OCI-LY1 (cell line): ENCODE measurements around the gene JPH3.

Experiments used
- H2AFZ ChIP-seq: fragments of 200-600 bp; sonication (generic), shearing (Covaris generic); 2 replicates; pipeline ENCODE4 v1.6.0; 2014; ENCODE audit warnings: antibody characterized with exemption, mild to moderate bottlenecking, low read length
- H3F3A ChIP-seq: fragments of 200-600 bp; sonication (generic), shearing (Covaris generic); 2 replicates; pipeline ENCODE4 v1.6.0; 2014; ENCODE audit warnings: mild to moderate bottlenecking, antibody characterized with exemption, low read length, moderate library complexity; ENCODE audit not compliant: insufficient read depth
- H3K27ac ChIP-seq: fragments of 200-600 bp; sonication (generic); 2 replicates; pipeline ENCODE4 v1.5.1; 2014; ENCODE audit warnings: low read length, mixed run types, mild to moderate bottlenecking, low read depth; ENCODE audit not compliant: poor library complexity, severe bottlenecking
- H3K27me3 ChIP-seq: fragments of 200-600 bp; sonication (generic); 2 replicates; pipeline ENCODE4 v1.6.0; 2014; ENCODE audit warnings: antibody characterized with exemption, mild to moderate bottlenecking, low read length, moderate library complexity; ENCODE audit not compliant: insufficient read depth
- H3K36me3 ChIP-seq: fragments of 200-600 bp; sonication (generic); 2 replicates; pipeline ENCODE4 v1.6.1; 2014; ENCODE audit warnings: mild to moderate bottlenecking, antibody characterized with exemption, low read length, moderate library complexity, mixed read lengths; ENCODE audit not compliant: insufficient read depth
- H3K4me1 ChIP-seq: fragments of 200-600 bp; sonication (generic); 2 replicates; pipeline ENCODE4 v1.5.1; 2014; ENCODE audit warnings: mild to moderate bottlenecking, low read length, moderate library complexity; ENCODE audit not compliant: insufficient read depth, severe bottlenecking
- H3K4me2 ChIP-seq: fragments of 200-600 bp; sonication (generic), shearing (Covaris generic); 2 replicates; pipeline ENCODE4 v1.6.1; 2014; ENCODE audit warnings: low read length
- H3K4me3 ChIP-seq: fragments of 200-600 bp; sonication (generic); 2 replicates; pipeline ENCODE4 v1.5.1; 2014; ENCODE audit warnings: low read length, low read depth, mild to moderate bottlenecking, mixed read lengths; ENCODE audit not compliant: poor library complexity, severe bottlenecking
- H3K79me2 ChIP-seq: fragments of 200-600 bp; shearing (Covaris generic); 2 replicates; pipeline ENCODE4 v1.6.1; 2016; ENCODE audit warnings: mixed run types, low read length, mixed read lengths; ENCODE audit not compliant: insufficient read depth
- H3K9ac ChIP-seq: fragments of 200-600 bp; sonication (generic), shearing (Covaris generic); 2 replicates; pipeline ENCODE4 v1.6.1; 2014; ENCODE audit warnings: mild to moderate bottlenecking, low read length, mixed read lengths
- H3K9me2 ChIP-seq: fragments of 200-600 bp; sonication (generic), shearing (Covaris generic); 2 replicates; pipeline ENCODE4 v1.6.1; 2014; ENCODE audit warnings: low read depth, mild to moderate bottlenecking, low read length, mixed read lengths
- H3K9me3 ChIP-seq: fragments of 200-600 bp; shearing (Covaris generic); 2 replicates; pipeline ENCODE4 v1.6.1; 2014; ENCODE audit warnings: low read length, mixed read lengths
- H4K20me1 ChIP-seq: fragments of 200-600 bp; sonication (generic), shearing (Covaris generic); 2 replicates; pipeline ENCODE4 v1.6.0; 2016; ENCODE audit warnings: mild to moderate bottlenecking, low read length; ENCODE audit not compliant: insufficient read depth
- CTCF ChIP-seq: fragments of 200-600 bp; sonication (generic), shearing (Covaris generic); IDR thresholded peaks from 2 replicates; pipeline ENCODE4 v1.5.1; 2017; ENCODE audit warnings: mild to moderate bottlenecking, antibody characterized with exemption, low read length, moderate library complexity, mixed read lengths
- EZH2 ChIP-seq: fragments of 200-600 bp; sonication (generic), shearing (Covaris generic); IDR thresholded peaks from 2 replicates; pipeline ENCODE4 v1.8.0; 2017; ENCODE audit warnings: borderline replicate concordance, mixed run types, mild to moderate bottlenecking, antibody characterized with exemption, low read length, moderate library complexity, mixed read lengths

The JPH3 gene

GRCh38 chr16:87586201-87586782 is 16.0 kb upstream of the JPH3 start:
- no peak overlapping the region for H3K4me3 ChIP-seq
- no peak overlapping the region for H3K27ac ChIP-seq
- peaks cover 5% of the 10 kb centered on the region; the same call in 1 of the 2 replicates for H3K27me3 ChIP-seq
- H3K4me1 ChIP-seq: no peaks in the 10 kb centered on the region
- no peak overlapping the region for H3K9ac ChIP-seq
- no peak overlapping the region for H3K4me2 ChIP-seq
- no peaks in the 10 kb centered on the region for H3K9me2 ChIP-seq
- no peaks in the 10 kb centered on the region for H3K9me3 ChIP-seq
- H3F3A ChIP-seq: no peaks in the 10 kb centered on the region
- TF ChIP-seq EZH2 (no peak), CTCF (no peak)
- no peaks in the 10 kb centered on the region for H4K20me1 ChIP-seq
- H2AFZ ChIP-seq: no peak overlapping the region
- H3K79me2 ChIP-seq: no peaks in the 10 kb centered on the region
- no peaks in the 10 kb centered on the region for H3K36me3 ChIP-seq

GRCh38 chr16:87587636-87588035 is 14.7 kb upstream of the JPH3 start:
- Histone ChIP-seq H4K20me1 (no peaks in the 10 kb centered on the region), H3K27ac (no peak overlapping the region), H3K4me2 (no peak overlapping the region), H3K4me1 (no peaks in the 10 kb centered on the region), H2AFZ (no peak overlapping the region), H3K27me3 (peaks cover 5% of the 10 kb centered on the region; the same call in 1 of the 2 replicates), H3F3A (no peaks in the 10 kb centered on the region), H3K9me3 (no peaks in the 10 kb centered on the region), H3K9me2 (no peaks in the 10 kb centered on the region), H3K36me3 (no peaks in the 10 kb centered on the region), H3K4me3 (no peak overlapping the region), H3K9ac (no peak overlapping the region), H3K79me2 (no peaks in the 10 kb centered on the region)
- TF ChIP-seq EZH2: no peak

GRCh38 chr16:87592018-87592712 is 10.1 kb upstream of the JPH3 start:
- Histone ChIP-seq H3K9me2 (no peaks in the 10 kb centered on the region), H3K36me3 (no peaks in the 10 kb centered on the region), H3K79me2 (no peaks in the 10 kb centered on the region), H4K20me1 (no peaks in the 10 kb centered on the region), H3K4me2 (no peak overlapping the region), H3F3A (no peaks in the 10 kb centered on the region), H3K27ac (no peak overlapping the region), H3K9ac (no peak overlapping the region), H3K4me3 (no peak overlapping the region), H3K27me3 (peaks cover 13% of the 10 kb centered on the region; the same call in 1 of the 2 replicates), H2AFZ (no peak overlapping the region), H3K9me3 (no peaks in the 10 kb centered on the region), H3K4me1 (no peaks in the 10 kb centered on the region)
- TF ChIP-seq EZH2 (no peak), CTCF (no peak)
